T-helper 2 cell (primary cell): ENCODE data around the gene NKX3-2.

Source experiments
- DNase-seq, 5 experiments: peaks; one replicate each; pipeline versions ENCODE4 v3.0.0 to v3.0.0-alpha.2; 2012 to 2022

The NKX3-2 gene

DNA sequence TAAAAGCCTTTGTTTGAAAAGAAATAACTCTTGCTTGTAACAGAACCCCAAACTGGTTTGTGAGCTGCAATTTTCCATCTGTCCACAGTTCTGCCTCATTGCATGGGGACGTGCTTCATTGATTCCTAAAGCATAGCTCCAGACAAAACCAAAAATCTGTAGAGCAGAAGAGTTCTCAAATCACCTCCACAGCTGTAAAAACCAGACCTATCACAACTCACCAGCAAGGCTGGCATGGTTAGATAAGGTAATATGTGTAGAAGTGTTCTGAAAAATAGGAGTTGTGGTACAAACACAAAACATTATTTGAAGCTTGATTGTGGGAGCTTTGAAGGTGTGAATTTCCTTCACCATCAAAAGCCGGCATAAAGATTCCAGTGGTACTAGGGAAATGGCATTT lies 47.7 kb downstream of the NKX3-2 start:
- no peak for DNase-seq

DNA sequence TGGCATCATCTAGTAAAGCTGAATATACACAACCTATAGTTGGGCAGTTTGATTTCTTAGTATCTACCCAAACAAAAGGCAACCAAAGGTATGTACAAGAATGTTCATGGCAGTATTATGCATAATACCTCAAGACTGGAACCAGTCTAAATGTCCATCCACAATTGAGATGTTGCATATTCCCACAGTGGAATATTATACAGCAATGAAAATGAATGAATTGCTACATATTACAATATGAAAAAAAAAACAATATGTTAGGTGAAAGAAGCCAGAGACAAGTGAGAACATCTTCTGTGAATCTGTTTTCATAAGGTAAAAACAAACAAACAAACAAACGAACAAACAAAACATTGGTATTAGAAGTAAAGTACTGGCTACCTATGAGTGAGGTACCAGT lies 48.6 kb downstream of the NKX3-2 start:
- DNase-seq, result no peak

DNA sequence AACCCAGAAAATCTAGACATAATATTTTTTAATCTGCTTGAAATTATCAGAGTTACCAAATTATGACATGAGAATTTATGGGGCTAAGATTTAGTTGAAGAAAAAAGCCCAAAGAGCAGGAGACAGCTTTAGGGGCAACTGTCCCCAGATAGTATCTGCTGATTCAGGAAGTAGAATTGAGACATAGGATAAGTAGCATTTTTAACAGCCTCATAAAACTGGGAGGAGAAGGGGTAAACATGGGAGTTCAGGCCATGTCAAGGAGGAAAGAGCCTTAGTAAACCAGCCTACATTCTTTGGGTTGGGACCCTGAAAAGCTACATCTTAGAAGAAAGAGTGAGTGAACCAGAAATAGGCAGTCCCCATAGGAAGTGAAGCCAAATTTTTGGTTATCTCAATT lies 50.5 kb downstream of the NKX3-2 start:
- DNase-seq, result no peak

DNA sequence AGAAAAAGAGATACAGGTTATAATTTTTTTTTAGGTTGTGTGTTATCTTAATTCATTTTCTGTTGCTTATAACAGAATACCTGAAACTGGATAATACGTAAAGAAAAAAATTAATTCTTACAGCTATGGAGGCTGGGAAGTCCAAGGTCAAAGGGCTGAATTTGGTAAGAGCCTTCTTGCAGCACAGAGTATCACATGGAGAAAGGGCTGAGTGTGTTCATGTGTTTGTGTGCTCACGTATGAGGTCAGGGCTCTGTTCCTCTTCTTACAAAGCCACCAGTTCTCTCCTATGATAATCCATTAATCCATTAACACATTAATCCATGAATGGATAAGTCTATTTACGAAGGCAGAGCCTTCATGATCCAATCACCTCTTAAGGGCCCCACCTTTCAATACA lies 51.6 kb downstream of the NKX3-2 start:
- DNase-seq, result no peak
